ENCODE measurements around the gene SLC9A9. TPM values are rescaled to one million over a fixed set of nuclear protein-coding genes. Genes with fewer than 3 reads are reported as not detected.

The SLC9A9 gene
- total RNA-seq, 1 experiment from 2014 or later, result 2.2 TPM

GRCh38 chr3:143244516-143245063 is 603.7 kb downstream of the SLC9A9 start:
- no peaks in the 10 kb centered on the region for H3K27me3 Mint-ChIP-seq (ENCODE audit: insufficient read depth, unreplicated experiment)
- ChIA-PET CTCF (interaction anchor here (0.6 kb wide), 1 partner anchor 430 kb away, joined by 3 read pairs; no protein-coding TSS in a partner anchor), POLR2A (no interaction called here)
- BruUV-seq (replicated peaks), result no TSS peak
- H3K27ac Mint-ChIP-seq (ENCODE audit: low read depth, unreplicated experiment), result no peak overlapping the region
- no peak overlapping the region for H3K4me3 Mint-ChIP-seq (ENCODE audit: unreplicated experiment)
- TF ChIP-seq CTCF (IDR thresholded peaks at IDR 0.05; ENCODE audit: unreplicated experiment), result no peak
- intact Hi-C loops (cut with micrococcal nuclease), result no loop called here
- no peaks in the 10 kb centered on the region for H3K9me3 Mint-ChIP-seq (ENCODE audit: unreplicated experiment)
- DNase-seq (ENCODE audit: unreplicated experiment), result no peak
- H3K36me3 Mint-ChIP-seq (ENCODE audit: insufficient read depth, unreplicated experiment), result no peaks in the 10 kb centered on the region
- peaks cover 6% of the 10 kb centered on the region for H3K4me1 Mint-ChIP-seq (ENCODE audit: insufficient read depth, unreplicated experiment)

GRCh38 chr3:143243686-143244085 is 604.6 kb downstream of the SLC9A9 start:
- H3K4me1 Mint-ChIP-seq (ENCODE audit: insufficient read depth, unreplicated experiment), result no peaks in the 10 kb centered on the region
- no peaks in the 10 kb centered on the region for H3K9me3 Mint-ChIP-seq (ENCODE audit: unreplicated experiment)
- POLR2A ChIA-PET, result interaction anchor here (0.7 kb wide), 1 partner anchor 138 kb away, joined by 3 read pairs; no protein-coding TSS in a partner anchor
- CTCF ChIA-PET, result interaction anchor here (0.6 kb wide), 1 partner anchor 431 kb away, joined by 3 read pairs; no protein-coding TSS in a partner anchor
- DNase-seq (ENCODE audit: unreplicated experiment), result no peak
- intact Hi-C loops (cut with micrococcal nuclease), result no loop called here
- TF ChIP-seq CTCF (IDR thresholded peaks at IDR 0.05; ENCODE audit: unreplicated experiment), result no peak
- H3K27me3 Mint-ChIP-seq (ENCODE audit: insufficient read depth, unreplicated experiment), result no peaks in the 10 kb centered on the region
- no TSS peak for BruUV-seq (replicated peaks)
- H3K27ac Mint-ChIP-seq (ENCODE audit: low read depth, unreplicated experiment), result no peak overlapping the region
- no peak overlapping the region for H3K4me3 Mint-ChIP-seq (ENCODE audit: unreplicated experiment)
- no peaks in the 10 kb centered on the region for H3K36me3 Mint-ChIP-seq (ENCODE audit: insufficient read depth, unreplicated experiment)

GRCh38 chr3:143242691-143243090 is 605.6 kb downstream of the SLC9A9 start:
- intact Hi-C loops (cut with micrococcal nuclease), result no loop called here
- BruUV-seq (replicated peaks), result no TSS peak
- ChIA-PET CTCF (interaction anchor here (0.8 kb wide), 1 partner anchor 31 kb away, joined by 3 read pairs; no protein-coding TSS in a partner anchor), POLR2A (no interaction called here)
- TF ChIP-seq CTCF (IDR thresholded peaks at IDR 0.05; ENCODE audit: unreplicated experiment), result no peak
- H3K4me3 Mint-ChIP-seq (ENCODE audit: unreplicated experiment), result no peak overlapping the region
- H3K27me3 Mint-ChIP-seq (ENCODE audit: insufficient read depth, unreplicated experiment), result no peaks in the 10 kb centered on the region
- no peak for DNase-seq (ENCODE audit: unreplicated experiment)
- H3K27ac Mint-ChIP-seq (ENCODE audit: low read depth, unreplicated experiment), result no peak overlapping the region
- no peaks in the 10 kb centered on the region for H3K4me1 Mint-ChIP-seq (ENCODE audit: insufficient read depth, unreplicated experiment)
- H3K36me3 Mint-ChIP-seq (ENCODE audit: insufficient read depth, unreplicated experiment), result no peaks in the 10 kb centered on the region
- H3K9me3 Mint-ChIP-seq (ENCODE audit: unreplicated experiment), result no peaks in the 10 kb centered on the region

GRCh38 chr3:143242101-143242500 is 606.2 kb downstream of the SLC9A9 start:
- no peak for TF ChIP-seq CTCF (IDR thresholded peaks at IDR 0.05; ENCODE audit: unreplicated experiment)
- H3K9me3 Mint-ChIP-seq (ENCODE audit: unreplicated experiment), result no peaks in the 10 kb centered on the region
- no peak overlapping the region for H3K27ac Mint-ChIP-seq (ENCODE audit: low read depth, unreplicated experiment)
- H3K4me1 Mint-ChIP-seq (ENCODE audit: insufficient read depth, unreplicated experiment), result no peaks in the 10 kb centered on the region
- CTCF ChIA-PET, result interaction anchor here (0.7 to 0.8 kb wide), 2 partner anchors 9 to 31 kb away, joined by 3 read pairs; no protein-coding TSS in a partner anchor
- intact Hi-C loops (cut with micrococcal nuclease), result no loop called here
- no peaks in the 10 kb centered on the region for H3K36me3 Mint-ChIP-seq (ENCODE audit: insufficient read depth, unreplicated experiment)
- no peaks in the 10 kb centered on the region for H3K27me3 Mint-ChIP-seq (ENCODE audit: insufficient read depth, unreplicated experiment)
- BruUV-seq (replicated peaks), result no TSS peak
- no peak for DNase-seq (ENCODE audit: unreplicated experiment)
- no peak overlapping the region for H3K4me3 Mint-ChIP-seq (ENCODE audit: unreplicated experiment)
- POLR2A ChIA-PET, result no interaction called here

Data from MCF 10A (cell line).